Measurements from ENCODE around the gene KANSL1.
A peak's percentile ranks its signal among the peaks of the same experiment; 100 is the strongest.

Gene KANSL1

GRCh38 chr17:46195939-46196716 is 2.9 kb upstream of the KANSL1 start:
- DNase-seq, result no peak
- H3K27ac ChIP-seq (ENCODE audit: low read length), result no peak overlapping the region
- TF ChIP-seq CTCF (IDR thresholded peaks at IDR 0.05; ENCODE audit: low read length) (no peak), EZH2 (optimal IDR thresholded peaks at IDR 0.05; ENCODE audit: low read depth, low read length) (no peak), EZH2phosphoT487 (IDR thresholded peaks at IDR 0.05; ENCODE audit: low read length) (no peak)
- H2AFZ ChIP-seq (ENCODE audit: low read length), result no peak overlapping the region
- no peaks in the 10 kb centered on the region for H3K27me3 ChIP-seq (replicated peaks; ENCODE audit: insufficient read depth, low read length)
- no peaks in the 10 kb centered on the region for H3K36me3 ChIP-seq (replicated peaks; ENCODE audit: insufficient read depth, low read length)
- H3K9ac ChIP-seq (ENCODE audit: low read length), result no peak overlapping the region
- no peak overlapping the region for H3K4me3 ChIP-seq (ENCODE audit: low read length)
- peaks cover 25% of the 10 kb centered on the region for H3K4me1 ChIP-seq (ENCODE audit: low read length)
- peaks cover 36% of the 10 kb centered on the region for H3K79me2 ChIP-seq (ENCODE audit: low read length)
- no peaks in the 10 kb centered on the region for H3K9me3 ChIP-seq (replicated peaks; ENCODE audit: insufficient read depth, low read length)
- H3K4me2 ChIP-seq (ENCODE audit: low read depth, low read length), result no peak overlapping the region
- no peaks in the 10 kb centered on the region for H3K9me2 ChIP-seq (replicated peaks; ENCODE audit: insufficient read depth, low read length)
- peaks cover 27% of the 10 kb centered on the region for H3F3A ChIP-seq (ENCODE audit: insufficient read depth, low read length)
- no peaks in the 10 kb centered on the region for H4K20me1 ChIP-seq (ENCODE audit: insufficient read depth, low read length)

GRCh38 chr17:46195217-46195855 is 2.1 kb upstream of the KANSL1 start:
- no peak for DNase-seq
- peaks cover 7% of the 10 kb centered on the region for H4K20me1 ChIP-seq (ENCODE audit: insufficient read depth, low read length)
- no peaks in the 10 kb centered on the region for H3K9me2 ChIP-seq (replicated peaks; ENCODE audit: insufficient read depth, low read length)
- no peaks in the 10 kb centered on the region for H3K9me3 ChIP-seq (replicated peaks; ENCODE audit: insufficient read depth, low read length)
- H2AFZ ChIP-seq (ENCODE audit: low read length), result no peak overlapping the region
- peaks cover 44% of the 10 kb centered on the region for H3K79me2 ChIP-seq (ENCODE audit: low read length)
- no peaks in the 10 kb centered on the region for H3K27me3 ChIP-seq (replicated peaks; ENCODE audit: insufficient read depth, low read length)
- TF ChIP-seq EZH2phosphoT487 (IDR thresholded peaks at IDR 0.05; ENCODE audit: low read length), result no peak
- TF ChIP-seq EZH2 (optimal IDR thresholded peaks at IDR 0.05; ENCODE audit: low read depth, low read length), result no peak
- no peak for TF ChIP-seq CTCF (IDR thresholded peaks at IDR 0.05; ENCODE audit: low read length)
- peak overlapping the region; percentile 97 for H3K4me2 ChIP-seq (ENCODE audit: low read depth, low read length)
- H3K4me3 ChIP-seq (ENCODE audit: low read length), result 0 out of 2 replicates have a peak overlapping the region, but pooled peaks have one; percentile 89
- peak overlapping the region; percentile 80; the same call in 1 of the 2 replicates for H3K27ac ChIP-seq (ENCODE audit: low read length)
- no peak overlapping the region; the same call in 1 of the 2 replicates for H3K9ac ChIP-seq (ENCODE audit: low read length)
- peaks cover 31% of the 10 kb centered on the region for H3K4me1 ChIP-seq (ENCODE audit: low read length)
- H3K36me3 ChIP-seq (replicated peaks; ENCODE audit: insufficient read depth, low read length), result no peaks in the 10 kb centered on the region
- peaks cover 27% of the 10 kb centered on the region for H3F3A ChIP-seq (ENCODE audit: insufficient read depth, low read length)

- Histone ChIP-seq H3K4me2 (ENCODE audit: low read depth, low read length) (peak overlapping the region; percentile 97), H3K36me3 (replicated peaks; ENCODE audit: insufficient read depth, low read length) (no peaks in the 10 kb centered on the region), H4K20me1 (ENCODE audit: insufficient read depth, low read length) (peaks cover 14% of the 10 kb centered on the region), H3K27ac (ENCODE audit: low read length) (peak overlapping the region; percentile 80), H3K9ac (ENCODE audit: low read length) (peak overlapping the region; percentile 59), H3K27me3 (replicated peaks; ENCODE audit: insufficient read depth, low read length) (no peaks in the 10 kb centered on the region), H3K79me2 (ENCODE audit: low read length) (peaks cover 52% of the 10 kb centered on the region), H3K4me1 (ENCODE audit: low read length) (peaks cover 37% of the 10 kb centered on the region), H3F3A (ENCODE audit: insufficient read depth, low read length) (peaks cover 27% of the 10 kb centered on the region), H2AFZ (ENCODE audit: low read length) (peak overlapping the region; percentile 51), H3K9me3 (replicated peaks; ENCODE audit: insufficient read depth, low read length) (no peaks in the 10 kb centered on the region), H3K4me3 (ENCODE audit: low read length) (peak overlapping the region; percentile 89), H3K9me2 (replicated peaks; ENCODE audit: insufficient read depth, low read length) (no peaks in the 10 kb centered on the region)
- TF ChIP-seq EZH2 (optimal IDR thresholded peaks at IDR 0.05; ENCODE audit: low read depth, low read length) (no peak), CTCF (IDR thresholded peaks at IDR 0.05; ENCODE audit: low read length) (peak; percentile 61)
- peak; percentile 61 for DNase-seq
Measured at GRCh38 chr17:46194393-46195216, 1.4 kb upstream of the KANSL1 start.
